CD4-positive, alpha-beta T cell treated with Interferon gamma for 1 hour (primary cell): ENCODE results near the gene CACNA1G.

Experiments used
- DNase-seq: peaks from one replicate; pipeline ENCODE4 v3.0.0-alpha.2; 2020

CACNA1G gene

GRCh38 chr17:50590946-50591737 is 30.6 kb downstream of the CACNA1G start:
- DNase-seq: no peak

- no peak for DNase-seq
These were observed 32.8 kb downstream of the CACNA1G start for GRCh38 chr17:50593321-50593720.

GRCh38 chr17:50594128-50594823 is 33.8 kb downstream of the CACNA1G start:
- no peak for DNase-seq

GRCh38 chr17:50594892-50595291 is 34.4 kb downstream of the CACNA1G start:
- no peak for DNase-seq

- no peak for DNase-seq
These were observed 35.9 kb downstream of the CACNA1G start for GRCh38 chr17:50596191-50597037.

GRCh38 chr17:50598487-50598886 is 38.0 kb downstream of the CACNA1G start:
- DNase-seq: no peak

GRCh38 chr17:50599606-50600005 is 39.1 kb downstream of the CACNA1G start:
- DNase-seq: no peak

- no peak for DNase-seq
These were observed 41.4 kb downstream of the CACNA1G start for GRCh38 chr17:50601823-50602375.

GRCh38 chr17:50602836-50603235 is 42.3 kb downstream of the CACNA1G start:
- DNase-seq: no peak

- no peak for DNase-seq
These were observed 42.8 kb downstream of the CACNA1G start for GRCh38 chr17:50603340-50603739.

- no peak for DNase-seq
These were observed 44.0 kb downstream of the CACNA1G start for GRCh38 chr17:50604513-50604912.

- DNase-seq: no peak
These were observed 44.9 kb downstream of the CACNA1G start for GRCh38 chr17:50605429-50605828.

GRCh38 chr17:50607522-50608175 is 47.1 kb downstream of the CACNA1G start:
- no peak for DNase-seq

- no peak for DNase-seq
These were observed 48.3 kb downstream of the CACNA1G start for GRCh38 chr17:50608700-50609379.

GRCh38 chr17:50609380-50610074 is 49.0 kb downstream of the CACNA1G start:
- DNase-seq: no peak

- DNase-seq: no peak
These were observed 51.1 kb downstream of the CACNA1G start for GRCh38 chr17:50611634-50612033.

- no peak for DNase-seq
These were observed 51.8 kb downstream of the CACNA1G start for GRCh38 chr17:50612281-50612680.

- DNase-seq: no peak
These were observed 52.8 kb downstream of the CACNA1G start for GRCh38 chr17:50613007-50613992.

- DNase-seq: no peak
These were observed 54.0 kb downstream of the CACNA1G start for GRCh38 chr17:50614471-50615051.

- DNase-seq: no peak
These were observed 55.3 kb downstream of the CACNA1G start for GRCh38 chr17:50615828-50616227.
